Right ventricle myocardium inferior (tissue), 1 donor: ENCODE results near the gene KTN1. TPM values are rescaled to one million over a fixed set of nuclear protein-coding genes. Genes with fewer than 3 reads are reported as not detected.
A peak's percentile ranks its signal among the peaks of the same experiment; 100 is the strongest.

ENCODE experiments used
- ATAC-seq: fragments of 200-7000 bp; cut with Tn5 transposase; one replicate; pipeline ENCODE4 v1.9.1; 2020; ENCODE audit warnings: mild to moderate bottlenecking, moderate library complexity
- DNase-seq: peaks from one replicate; pipeline ENCODE4 v3.0.0; 2021; ENCODE audit errors: missing footprints
- intact Hi-C: fragments of 100-400 bp; cut with DNase I; formaldehyde crosslinking; loops from one replicate; pipeline ENCODE4 v1.11.0; 2022
- total RNA-seq: library from RNA; stranded (reverse); fragmentation: NEBNext Ultra II Directional; extraction: Animal tissue kit (Norgen Biotek cat#: 25700); gene quantifications from one replicate; pipeline ENCODE4 v1.2.1, GENCODE V29; 2021
- donor health status: DM: no; HTN: yes; CAD: no; lungs with severe emphysema.

The KTN1 gene
- total RNA-seq, 1 donor from 2014 or later = 288 TPM

DNA sequence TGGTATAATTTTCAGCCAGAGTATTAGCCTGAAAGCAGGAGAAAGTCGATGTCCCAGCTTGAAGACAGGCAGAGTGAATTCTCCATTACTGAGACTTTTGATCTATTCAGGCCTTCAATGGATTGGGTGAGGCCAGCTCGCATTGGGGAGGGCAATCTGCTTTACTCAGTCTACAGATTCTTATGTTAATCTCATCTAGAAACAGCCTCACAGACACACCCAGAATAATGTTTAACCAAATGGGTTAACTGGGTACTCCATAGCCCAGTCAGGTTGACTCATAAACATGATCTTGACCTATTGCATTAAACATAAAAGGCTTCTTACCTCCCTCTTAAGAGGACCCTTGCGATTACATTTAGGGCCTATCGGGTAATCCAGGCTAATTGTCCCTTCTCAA is 118.0 kb downstream of the KTN1 start:
- ATAC-seq (no peak), DNase-seq (no peak)
- intact Hi-C loops = no loop called here

DNA sequence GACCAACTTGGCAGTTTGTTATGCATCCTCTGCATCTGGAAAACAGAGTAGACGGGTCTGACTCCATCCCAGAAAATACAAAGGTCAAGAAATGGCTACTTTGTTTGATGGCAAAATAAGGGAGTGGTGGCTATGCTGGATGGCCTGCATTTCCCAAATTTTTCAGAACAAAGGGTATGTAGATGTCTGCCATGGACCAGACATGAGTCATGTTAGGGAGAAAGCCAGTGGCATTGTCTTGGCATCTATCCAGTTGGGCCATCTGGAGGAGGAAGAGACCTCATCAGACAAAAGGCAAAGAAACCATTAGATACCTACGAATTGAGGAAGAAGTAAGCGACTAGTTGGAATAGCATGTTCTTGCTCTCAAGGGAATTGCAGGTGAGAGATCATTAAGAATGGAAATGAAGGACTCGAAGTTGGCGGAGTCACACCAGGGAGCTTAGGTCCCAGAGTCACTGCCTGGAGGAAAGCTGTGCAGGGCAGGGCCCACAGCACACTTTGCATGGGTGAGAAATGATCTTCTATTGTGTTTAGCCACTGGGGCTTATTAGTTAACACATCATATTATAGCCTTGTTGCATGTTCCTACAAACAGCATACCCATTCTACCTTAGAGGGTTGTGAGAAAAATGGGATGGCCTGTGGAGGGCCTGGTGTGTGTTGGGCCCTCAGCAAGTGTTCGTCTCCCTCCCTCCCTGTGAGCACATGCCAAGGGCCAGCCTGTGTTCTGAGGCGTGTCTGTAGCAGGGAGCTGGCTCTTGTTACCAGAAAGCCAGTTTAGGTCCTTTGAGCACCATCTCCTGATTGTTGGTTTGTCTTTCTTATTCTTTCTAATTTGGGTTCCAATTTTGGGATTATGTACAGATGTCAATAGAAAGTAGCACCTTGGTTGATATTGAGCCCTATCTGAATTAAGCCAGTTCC is 119.4 kb downstream of the KTN1 start:
- ATAC-seq (no peak), DNase-seq (no peak)
- intact Hi-C loops = no loop called here

DNA sequence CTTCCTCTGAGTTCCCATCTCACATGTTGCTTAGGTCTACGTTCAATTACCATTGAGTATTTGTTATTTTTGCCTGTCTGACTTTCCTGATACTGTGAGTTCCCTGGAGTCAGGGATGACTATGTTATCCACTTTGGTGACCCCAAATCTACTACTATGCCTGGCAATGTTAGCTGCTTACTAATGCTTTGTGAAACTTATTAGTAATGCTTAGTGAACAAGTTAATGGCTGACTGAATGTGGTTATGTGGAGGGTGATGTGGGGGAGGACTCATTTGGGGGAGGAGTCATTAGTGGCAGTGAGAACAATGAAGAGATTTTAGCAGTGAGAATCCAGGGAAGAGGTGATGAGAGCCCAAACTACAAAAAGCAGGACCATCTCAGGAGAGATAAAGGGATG is 121.6 kb downstream of the KTN1 start:
- intact Hi-C loops = no loop called here
- no peak for DNase-seq
- ATAC-seq = no peak

DNA sequence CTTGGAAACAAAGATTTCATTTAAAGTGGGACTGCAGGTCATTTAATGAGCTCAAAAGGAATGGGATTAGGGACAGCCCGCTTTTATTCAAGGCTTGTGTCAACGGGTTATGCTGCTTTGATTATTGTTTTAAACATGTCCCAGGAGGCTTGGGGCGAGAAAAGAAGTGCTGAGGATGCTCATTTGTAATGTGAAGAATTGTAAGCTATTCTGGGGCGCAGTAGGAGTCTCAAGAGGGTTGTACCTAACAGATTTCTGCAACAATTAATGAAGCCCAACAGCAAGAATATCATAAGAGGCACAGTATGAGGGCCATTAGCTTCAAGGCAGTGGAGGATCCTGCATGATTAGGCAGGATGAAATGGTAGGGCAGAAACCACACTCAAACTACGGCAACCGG is 122.5 kb downstream of the KTN1 start:
- intact Hi-C loops = no loop called here
- DNase-seq (no peak), ATAC-seq (no peak)

DNA sequence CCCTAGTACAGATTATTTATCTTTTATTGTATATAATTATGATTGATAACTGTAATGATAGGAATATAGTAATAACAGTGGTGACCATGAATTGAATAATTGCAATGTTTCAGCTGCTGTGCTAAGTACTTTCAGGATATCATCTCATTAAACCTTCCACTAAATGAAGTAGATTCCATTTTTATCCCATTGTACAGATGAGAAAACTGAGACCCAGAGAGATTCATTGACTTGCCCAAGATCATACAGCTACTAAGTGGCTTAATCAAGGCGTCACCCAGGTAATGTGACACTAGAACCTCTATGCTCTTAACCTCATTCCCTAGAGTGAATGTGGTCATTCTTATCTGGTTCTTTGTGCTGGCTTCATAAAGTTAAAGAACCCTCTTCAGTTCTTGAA is 124.6 kb downstream of the KTN1 start:
- DNase-seq (no peak), ATAC-seq (no peak)
- intact Hi-C loops = loop anchor here (5.0 kb wide), 2 partner anchors 638 to 768 kb away; no protein-coding TSS in a partner anchor

DNA sequence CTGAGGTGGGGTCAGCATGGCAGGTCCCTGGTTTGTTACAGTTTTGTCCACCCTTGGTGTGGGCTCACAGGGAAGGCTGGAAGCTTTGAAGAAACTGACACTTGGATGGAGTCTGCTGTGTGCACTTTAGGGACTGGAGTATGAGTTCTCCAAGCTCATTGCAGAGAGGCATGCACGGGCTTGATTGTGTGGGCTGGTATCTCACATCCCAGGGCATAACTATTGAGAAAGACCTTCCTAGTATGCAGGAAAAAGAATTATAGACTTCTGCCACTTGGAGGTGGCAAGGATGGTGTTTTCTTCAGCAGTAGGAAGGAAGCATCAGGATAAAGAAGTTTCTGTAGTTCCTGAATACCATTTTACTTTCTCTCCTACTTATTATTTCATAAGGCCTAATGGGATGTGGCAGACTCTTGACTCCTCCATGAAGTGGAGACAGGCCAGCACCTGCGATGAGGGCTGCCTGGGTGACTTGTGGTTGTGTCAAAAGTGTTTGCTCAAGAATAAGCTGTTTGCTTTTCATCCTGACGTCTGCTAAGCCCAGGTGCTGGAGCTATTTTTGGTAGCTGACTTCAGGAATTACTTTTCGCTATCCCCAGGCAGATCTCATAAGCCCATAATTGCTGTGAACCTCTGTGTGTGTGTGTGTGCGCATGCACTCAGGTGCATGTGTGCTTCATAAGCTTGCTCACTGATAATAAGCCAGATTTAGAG is 125.8 kb downstream of the KTN1 start:
- ATAC-seq = no peak
- DNase-seq = no peak

DNA sequence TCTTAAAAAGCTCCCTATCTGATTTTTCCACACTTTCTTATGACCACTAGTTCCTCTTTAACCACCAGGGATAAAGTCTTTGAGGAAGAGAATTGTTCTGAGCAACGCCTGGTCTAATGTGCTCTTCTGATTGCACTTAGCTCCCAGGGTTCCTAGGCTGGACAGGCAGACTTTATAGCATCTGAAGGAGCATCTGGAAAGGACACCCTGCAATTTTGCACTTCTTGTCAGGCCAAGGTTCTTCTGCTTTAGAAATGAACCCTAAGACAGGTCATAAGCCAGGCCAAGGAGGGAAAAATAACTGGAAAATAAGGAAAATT is 126.3 kb downstream of the KTN1 start:
- ATAC-seq (no peak), DNase-seq (no peak)
- intact Hi-C loops = loop anchor here (5.0 kb wide), 2 partner anchors 636 to 766 kb away; no protein-coding TSS in a partner anchor

More for the DNA sequence above, 125.8 kb downstream of the KTN1 start:
- intact Hi-C loops = loop anchor here (5.0 kb wide), 2 partner anchors 636 to 766 kb away; no protein-coding TSS in a partner anchor

DNA sequence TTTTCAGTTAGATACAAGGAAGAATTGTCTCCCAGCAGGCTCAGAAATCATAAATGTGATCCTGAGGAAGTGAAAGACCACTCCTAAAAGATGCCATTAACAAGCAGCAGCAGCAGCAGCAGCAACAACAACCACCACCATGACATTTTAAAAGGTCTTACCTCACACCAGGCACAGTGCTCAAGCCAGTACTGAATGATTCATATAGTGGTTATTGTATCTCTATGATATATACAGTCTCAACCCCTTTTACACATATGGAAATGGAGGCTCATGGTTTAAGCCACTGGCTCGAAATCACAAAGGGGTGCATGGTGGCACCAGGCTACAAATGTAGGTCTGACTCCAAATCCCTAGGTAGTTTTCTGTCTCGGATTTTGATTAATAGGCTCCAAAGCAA is 126.9 kb downstream of the KTN1 start:
- DNase-seq = no peak
- intact Hi-C loops = loop anchor here (5.0 kb wide), 2 partner anchors 635 to 765 kb away; no protein-coding TSS in a partner anchor
- no peak for ATAC-seq

DNA sequence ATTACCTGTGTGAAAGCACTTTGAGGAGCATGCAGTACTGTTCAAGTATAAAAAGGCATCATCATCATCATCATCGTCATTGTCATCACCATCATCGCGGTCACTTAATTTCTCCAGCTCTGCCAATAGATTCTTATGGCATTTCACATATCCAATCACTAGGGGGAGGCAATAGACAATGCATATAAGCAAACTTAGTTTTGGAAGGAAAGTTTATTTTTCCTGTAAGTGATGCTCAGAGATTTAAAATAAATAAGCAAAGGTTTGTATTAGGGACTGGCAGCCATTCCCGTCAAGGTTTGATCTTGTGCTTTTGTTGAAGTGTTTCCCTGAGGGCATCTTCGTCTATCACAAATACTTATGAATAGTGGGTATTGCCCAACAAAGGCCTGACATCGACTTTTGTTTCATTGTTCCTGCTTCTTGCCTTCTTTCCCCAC is 127.4 kb downstream of the KTN1 start:
- no peak for DNase-seq
- peak; percentile 38 for ATAC-seq
- intact Hi-C loops = loop anchor here (5.0 kb wide), 2 partner anchors 635 to 765 kb away; no protein-coding TSS in a partner anchor

DNA sequence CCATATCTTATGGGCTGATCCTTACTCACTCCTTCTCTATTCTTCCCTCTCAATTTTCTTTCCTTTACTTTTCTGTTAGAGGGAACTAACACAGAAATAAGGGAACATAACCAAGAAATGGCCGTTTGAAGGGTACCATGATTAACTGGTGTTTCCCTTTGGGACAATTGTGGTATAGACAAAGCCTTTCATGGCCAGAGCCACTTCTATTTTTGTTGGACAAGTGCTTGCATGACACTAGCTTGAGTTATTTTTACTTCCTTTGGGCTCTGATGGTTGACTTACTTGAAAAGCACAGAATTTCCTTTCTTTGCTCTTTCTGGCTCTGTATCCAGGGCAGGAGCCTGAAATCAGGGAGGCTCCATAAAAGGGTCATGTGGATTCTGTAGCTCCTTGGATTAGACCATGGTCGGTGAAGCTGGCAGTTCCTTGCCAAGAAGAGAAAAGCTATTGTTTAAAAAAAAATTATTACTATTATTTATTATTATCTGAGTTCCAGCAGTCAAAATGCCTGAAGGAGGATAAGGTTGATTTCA is 130.6 kb downstream of the KTN1 start:
- ATAC-seq (no peak), DNase-seq (no peak)
- intact Hi-C loops = loop anchor here (5.0 to 10.0 kb wide), 2 partner anchors 414 to 712 kb away; no protein-coding TSS in a partner anchor

DNA sequence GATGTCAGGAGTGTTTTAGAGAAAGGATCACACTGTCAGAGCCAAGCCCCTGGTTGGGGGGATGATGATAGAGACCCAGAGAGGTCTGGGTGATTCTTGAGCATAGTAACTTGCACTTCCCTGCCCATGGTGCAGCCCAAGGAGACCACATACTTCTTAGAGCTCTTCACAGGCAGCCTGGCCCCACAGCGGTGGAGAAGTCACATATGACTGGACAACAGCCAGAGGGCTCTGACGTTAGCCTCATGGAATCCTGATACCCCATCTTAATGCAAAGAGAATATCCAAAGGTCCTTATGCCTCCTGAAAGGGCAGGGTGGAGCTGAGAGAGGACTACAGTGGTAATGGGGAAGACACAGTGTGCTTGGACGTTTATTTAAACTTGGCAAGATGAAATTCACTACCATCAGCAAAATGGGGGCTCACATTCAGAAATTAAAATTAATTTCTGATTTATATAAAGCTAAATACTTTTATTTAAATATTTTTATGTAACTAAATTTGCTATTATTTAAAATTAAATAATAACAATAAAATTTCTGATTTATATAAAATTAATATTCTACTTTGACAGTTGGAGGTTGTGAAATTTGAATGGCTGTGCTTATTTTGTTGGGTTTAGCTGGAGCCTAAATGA is 131.3 kb downstream of the KTN1 start:
- intact Hi-C loops = loop anchor here (5.0 to 10.0 kb wide), 2 partner anchors 414 to 711 kb away; no protein-coding TSS in a partner anchor
- ATAC-seq = no peak
- no peak for DNase-seq

DNA sequence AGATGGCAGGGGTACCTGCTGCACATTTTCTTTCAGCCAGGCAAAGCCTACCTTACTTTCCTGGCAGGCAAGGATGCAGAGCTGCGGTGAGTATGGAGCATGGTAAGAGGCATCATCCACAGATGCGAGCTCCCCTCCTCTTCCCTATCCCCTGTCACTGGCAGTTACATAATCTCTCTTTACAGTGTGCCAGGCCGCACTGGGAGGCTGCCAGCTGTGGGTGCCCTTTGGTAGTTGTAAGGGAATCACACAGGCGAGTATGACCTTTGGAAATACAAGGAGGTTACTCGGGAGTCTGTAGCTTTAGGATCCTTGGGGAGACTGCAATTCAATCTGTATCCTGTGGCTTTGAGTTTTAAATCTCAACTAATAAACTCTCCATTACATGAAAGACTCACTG is 132.5 kb downstream of the KTN1 start:
- intact Hi-C loops = loop anchor here (5.0 to 10.0 kb wide), 2 partner anchors 412 to 710 kb away; no protein-coding TSS in a partner anchor
- ATAC-seq (peak; percentile 69), DNase-seq (no peak)

DNA sequence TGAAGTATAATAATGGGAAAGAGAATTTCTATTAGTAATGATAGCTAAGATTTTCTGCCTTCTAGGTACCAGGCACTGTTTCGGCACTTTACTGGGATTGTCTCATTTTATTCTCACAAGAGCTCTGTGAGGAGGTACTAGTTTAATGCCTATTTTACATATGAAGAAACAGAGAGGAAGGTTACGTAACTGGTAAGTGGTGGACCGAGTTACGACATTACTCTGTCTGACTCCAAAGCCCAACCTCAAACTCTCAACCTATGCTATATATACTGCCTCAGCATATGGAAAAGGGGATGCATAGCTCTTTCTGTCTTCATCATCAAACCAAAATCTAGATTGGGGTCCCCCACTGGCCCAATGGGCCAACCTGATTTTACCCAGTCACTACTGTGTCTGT is 133.5 kb downstream of the KTN1 start:
- DNase-seq (no peak), ATAC-seq (no peak)
- intact Hi-C loops = loop anchor here (5.0 to 10.0 kb wide), 2 partner anchors 411 to 709 kb away; no protein-coding TSS in a partner anchor

DNA sequence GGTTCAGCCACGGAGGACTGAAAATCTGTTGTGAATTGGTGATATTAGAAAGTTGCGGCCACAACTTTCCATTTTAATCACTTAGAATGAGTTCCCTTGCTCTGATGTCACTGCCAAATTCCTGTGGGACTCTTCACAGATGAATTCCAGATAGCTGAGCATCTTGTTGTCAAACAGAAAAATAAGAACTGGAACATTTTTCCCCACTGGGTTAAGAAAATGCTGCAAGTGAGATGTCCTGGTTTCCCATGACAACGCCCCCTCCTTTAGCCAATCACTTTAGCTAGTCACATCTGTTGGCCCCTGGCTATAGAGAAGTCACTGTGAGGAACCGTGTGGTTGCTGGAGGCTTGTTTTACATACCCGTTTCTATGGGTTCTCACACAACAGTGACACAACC is 135.9 kb downstream of the KTN1 start:
- intact Hi-C loops = loop anchor here (10.0 kb wide), 1 partner anchor 409 kb away; no protein-coding TSS in a partner anchor
- ATAC-seq (peak; percentile 86), DNase-seq (no peak)

DNA sequence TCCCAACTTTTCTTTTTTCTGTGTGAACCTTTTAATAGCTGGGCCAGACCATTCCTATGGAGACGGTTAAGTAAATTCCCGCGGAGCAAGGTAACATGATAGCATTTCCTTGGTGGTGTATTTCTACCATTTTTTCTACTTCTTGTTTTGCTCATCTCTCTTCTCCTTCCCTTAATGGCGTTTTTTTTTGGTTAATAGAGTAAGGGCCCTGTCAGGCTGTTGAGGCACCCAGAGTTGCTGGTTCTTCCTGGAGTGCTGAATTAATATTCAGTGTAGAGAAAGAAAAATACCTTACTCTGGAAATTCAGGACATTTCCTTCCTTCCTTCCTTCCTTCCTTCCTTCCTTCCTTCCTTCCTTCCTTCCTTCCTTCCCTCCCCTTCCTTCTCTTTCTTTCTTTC is 137.6 kb downstream of the KTN1 start:
- intact Hi-C loops = loop anchor here (10.0 kb wide), 1 partner anchor 407 kb away; no protein-coding TSS in a partner anchor
- ATAC-seq (no peak), DNase-seq (no peak)

DNA sequence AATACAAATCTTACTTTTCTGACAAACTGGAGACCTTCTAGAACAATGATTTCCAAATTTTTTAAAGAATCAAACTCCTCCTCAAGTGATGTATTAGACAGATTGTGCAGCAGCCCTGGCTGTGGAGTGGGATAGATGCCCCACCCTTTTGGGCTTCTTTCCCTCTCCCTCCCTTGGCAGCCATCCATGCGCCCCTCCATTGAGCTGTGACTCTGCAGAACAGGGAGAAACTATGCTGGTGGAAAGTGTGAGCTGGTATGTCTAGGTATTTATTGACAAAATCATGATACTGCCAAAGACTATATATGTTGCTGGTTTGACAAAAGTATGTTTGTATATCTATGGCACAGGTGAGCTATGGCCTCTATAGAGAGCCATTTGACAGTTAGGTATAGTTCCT is 138.5 kb downstream of the KTN1 start:
- DNase-seq (no peak), ATAC-seq (no peak)
- intact Hi-C loops = loop anchor here (10.0 kb wide), 1 partner anchor 406 kb away; no protein-coding TSS in a partner anchor

DNA sequence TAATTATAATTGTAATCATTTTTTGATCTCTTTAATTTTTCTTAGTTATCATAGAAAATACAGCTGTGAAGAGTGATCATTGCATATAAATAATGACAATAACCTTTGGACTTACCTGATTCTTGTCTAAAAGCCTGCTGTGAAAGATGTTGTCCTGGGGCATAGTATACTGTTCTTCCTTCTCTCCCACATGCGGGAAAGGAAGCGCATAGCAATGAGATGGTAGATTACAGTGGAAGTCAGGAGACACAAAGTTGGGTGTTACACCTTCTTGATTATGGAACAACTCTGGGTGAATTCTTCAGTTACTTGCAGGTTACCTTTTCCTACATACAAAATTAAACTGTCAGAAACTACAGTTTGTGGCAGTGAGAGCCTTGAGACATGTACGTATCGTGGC is 140.8 kb downstream of the KTN1 start:
- no peak for ATAC-seq
- DNase-seq = no peak

DNA sequence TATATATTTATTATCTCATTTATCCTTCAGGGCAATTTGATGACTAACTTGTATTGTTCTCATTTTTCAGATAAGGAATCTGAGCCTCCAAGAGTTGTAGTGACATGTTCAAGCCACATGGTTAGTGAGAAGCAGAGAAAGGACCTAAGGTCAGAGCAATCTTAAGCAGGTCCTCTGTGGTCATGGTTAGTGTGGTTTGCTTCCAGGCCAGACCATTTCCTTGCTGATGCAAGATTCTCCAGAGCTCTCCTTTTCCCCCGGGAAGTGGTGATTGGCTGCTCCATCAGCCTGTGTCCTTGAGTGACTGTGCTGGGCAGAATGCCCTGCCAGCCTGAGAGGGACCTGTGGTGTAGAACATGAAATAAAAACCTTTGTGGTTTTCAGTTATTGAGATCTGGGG is 141.3 kb downstream of the KTN1 start:
- intact Hi-C loops = no loop called here
- no peak for ATAC-seq
- DNase-seq = no peak

More for the DNA sequence above, 140.8 kb downstream of the KTN1 start:
- intact Hi-C loops = no loop called here

DNA sequence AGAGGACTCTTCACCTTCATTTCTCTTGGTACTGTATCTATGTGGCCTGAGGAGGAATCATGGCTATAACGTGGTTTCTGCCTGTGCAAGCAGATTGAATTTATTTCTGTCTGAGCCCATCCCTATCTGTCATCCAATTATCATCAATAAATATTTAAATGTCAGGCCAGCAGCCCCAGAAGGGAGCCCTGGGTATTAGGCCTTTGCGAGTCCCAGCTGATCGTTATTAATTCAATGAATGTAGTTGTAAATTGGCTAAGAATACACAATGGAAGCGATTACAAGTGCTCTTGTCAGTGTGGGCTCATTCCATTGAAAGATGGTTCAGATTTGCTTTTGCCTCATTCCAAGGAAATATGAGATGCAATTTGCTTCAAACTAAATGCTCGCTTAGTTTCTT is 142.0 kb downstream of the KTN1 start:
- intact Hi-C loops = no loop called here
- ATAC-seq (no peak), DNase-seq (no peak)
